ENCODE measurements around the gene SKIDA1.

Gene SKIDA1

DNA sequence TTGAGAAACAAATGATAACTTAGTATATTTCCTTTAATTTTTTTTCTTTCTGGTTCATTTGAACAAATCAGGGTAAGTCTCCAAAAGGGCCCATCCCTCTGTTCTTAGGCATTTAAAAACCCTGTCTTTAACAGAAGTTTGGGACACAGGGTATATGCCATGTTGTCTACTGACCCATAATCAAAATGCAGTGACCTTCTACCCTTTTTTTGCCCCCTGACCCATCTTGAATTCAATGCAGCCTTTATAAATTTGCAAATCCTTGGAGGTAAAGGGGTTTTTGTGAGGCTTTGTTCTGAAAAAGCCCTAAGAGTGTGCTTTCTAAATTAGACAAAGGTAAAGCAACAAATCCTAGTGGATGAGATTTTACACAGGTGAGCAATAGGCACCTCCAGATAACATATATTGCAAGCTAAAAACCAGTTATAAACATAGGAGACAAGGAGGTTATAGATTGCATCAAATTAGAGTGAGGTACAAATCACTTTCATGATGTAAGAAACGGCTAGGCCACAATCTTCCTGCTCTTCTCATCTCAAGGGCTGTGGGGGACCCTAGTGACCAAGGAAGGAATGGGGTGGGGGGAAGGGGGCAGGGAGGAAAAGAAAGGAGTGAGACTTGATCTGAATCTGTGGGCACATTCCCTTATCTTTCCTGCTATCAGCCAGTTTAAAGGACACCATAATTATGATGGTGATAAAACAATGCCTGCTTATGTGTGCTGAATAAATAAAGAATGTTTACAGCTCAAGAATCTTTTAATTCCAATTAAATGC lies 2.7 kb downstream of the SKIDA1 start:
- no peaks in the 10 kb centered on the region for H3K9me3 Mint-ChIP-seq
- H3K27me3 Mint-ChIP-seq (ENCODE audit: low read depth): no peaks in the 10 kb centered on the region
- H3K4me3 Mint-ChIP-seq: peak overlapping the region; percentile 77 to 88 (median 82)
- peak overlapping the region; percentile 99 for H3K27ac Mint-ChIP-seq
- H3K4me1 Mint-ChIP-seq: peaks cover 67% of the 10 kb centered on the region
- TF ChIP-seq, protein P1, sequence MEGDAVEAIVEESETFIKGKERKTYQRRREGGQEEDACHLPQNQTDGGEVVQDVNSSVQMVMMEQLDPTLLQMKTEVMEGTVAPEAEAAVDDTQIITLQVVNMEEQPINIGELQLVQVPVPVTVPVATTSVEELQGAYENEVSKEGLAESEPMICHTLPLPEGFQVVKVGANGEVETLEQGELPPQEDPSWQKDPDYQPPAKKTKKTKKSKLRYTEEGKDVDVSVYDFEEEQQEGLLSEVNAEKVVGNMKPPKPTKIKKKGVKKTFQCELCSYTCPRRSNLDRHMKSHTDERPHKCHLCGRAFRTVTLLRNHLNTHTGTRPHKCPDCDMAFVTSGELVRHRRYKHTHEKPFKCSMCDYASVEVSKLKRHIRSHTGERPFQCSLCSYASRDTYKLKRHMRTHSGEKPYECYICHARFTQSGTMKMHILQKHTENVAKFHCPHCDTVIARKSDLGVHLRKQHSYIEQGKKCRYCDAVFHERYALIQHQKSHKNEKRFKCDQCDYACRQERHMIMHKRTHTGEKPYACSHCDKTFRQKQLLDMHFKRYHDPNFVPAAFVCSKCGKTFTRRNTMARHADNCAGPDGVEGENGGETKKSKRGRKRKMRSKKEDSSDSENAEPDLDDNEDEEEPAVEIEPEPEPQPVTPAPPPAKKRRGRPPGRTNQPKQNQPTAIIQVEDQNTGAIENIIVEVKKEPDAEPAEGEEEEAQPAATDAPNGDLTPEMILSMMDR (IDR thresholded peaks at IDR 0.05; ENCODE audit: unreplicated experiment in 3 of 3): no peak
- no peaks in the 10 kb centered on the region for H3K36me3 Mint-ChIP-seq (ENCODE audit: low read depth)

DNA sequence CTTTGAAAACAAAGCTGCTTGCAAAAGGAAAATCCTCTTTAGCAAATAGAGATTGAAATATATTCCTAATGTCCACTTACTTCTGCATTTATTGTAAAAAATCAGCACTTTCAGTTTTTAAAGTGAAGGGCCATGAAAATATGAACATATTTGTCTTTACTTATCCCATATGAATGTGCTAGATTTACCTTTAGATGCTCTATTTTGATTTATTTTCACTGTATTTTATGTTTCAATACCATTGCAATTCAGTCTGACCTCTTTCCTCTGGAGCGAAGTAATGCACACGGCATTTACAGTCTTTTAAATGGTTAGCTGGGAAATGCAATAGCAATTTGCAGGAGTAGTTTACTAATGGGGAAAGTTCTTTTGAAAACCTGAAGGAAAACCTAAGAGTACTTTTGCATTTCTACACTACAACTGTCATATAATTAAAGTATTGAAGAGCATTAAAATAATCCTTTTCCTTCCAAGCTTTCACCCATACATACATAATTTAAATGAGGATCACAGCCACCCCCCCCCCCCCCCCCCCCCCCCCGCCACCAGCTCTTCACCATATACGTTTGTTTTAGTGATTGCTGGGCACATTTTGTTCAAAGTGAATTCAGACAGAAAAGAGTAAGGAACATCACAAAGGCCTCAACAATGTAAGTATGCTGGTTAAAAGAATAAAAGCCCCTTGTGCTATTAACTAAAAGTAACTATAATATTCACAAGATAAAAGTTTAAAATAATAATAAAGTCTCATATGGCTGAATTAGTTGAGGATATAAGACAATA lies 3.5 kb downstream of the SKIDA1 start:
- H3K27ac Mint-ChIP-seq: peak overlapping the region; percentile 96 to 99 (median 99)
- no peaks in the 10 kb centered on the region for H3K36me3 Mint-ChIP-seq (ENCODE audit: low read depth)
- TF ChIP-seq, protein P1 (IDR thresholded peaks at IDR 0.05; ENCODE audit: unreplicated experiment in 3 of 3): no peak
- no peaks in the 10 kb centered on the region for H3K27me3 Mint-ChIP-seq (ENCODE audit: low read depth)
- H3K4me1 Mint-ChIP-seq: peaks cover 62% of the 10 kb centered on the region
- no peaks in the 10 kb centered on the region for H3K9me3 Mint-ChIP-seq
- H3K4me3 Mint-ChIP-seq: peak overlapping the region; percentile 57 to 75 (median 58)

DNA sequence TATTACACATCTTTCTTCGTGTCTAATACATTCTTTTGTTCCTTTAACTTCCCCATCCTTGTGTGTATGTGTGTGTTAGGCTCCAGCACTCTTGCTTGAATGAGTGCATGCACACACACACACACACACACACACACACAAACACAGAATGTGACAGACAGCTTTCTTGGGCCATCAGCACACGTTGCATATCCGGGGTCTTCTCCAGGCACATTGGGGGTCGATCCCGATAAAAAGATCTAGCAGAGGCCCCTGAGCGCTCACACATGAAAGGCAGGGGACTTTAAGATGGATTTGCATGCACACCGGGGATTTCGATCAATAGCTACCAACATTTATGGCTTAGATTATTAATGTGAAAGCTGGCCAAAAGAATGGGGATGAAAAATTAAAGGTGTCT lies 4.5 kb downstream of the SKIDA1 start:
- Mint-ChIP-seq H3K36me3 (ENCODE audit: low read depth) (peaks cover 2% of the 10 kb centered on the region), H3K27ac (peak overlapping the region; percentile 96 to 99 (median 99)), H3K4me1 (peaks cover 62% of the 10 kb centered on the region), H3K9me3 (no peaks in the 10 kb centered on the region), H3K4me3 (peak overlapping the region; percentile 93 to 95 (median 94)), H3K27me3 (ENCODE audit: low read depth) (peaks cover 3% of the 10 kb centered on the region)
- TF ChIP-seq, protein P1 (IDR thresholded peaks at IDR 0.05; ENCODE audit: unreplicated experiment in 3 of 3): no peak

DNA sequence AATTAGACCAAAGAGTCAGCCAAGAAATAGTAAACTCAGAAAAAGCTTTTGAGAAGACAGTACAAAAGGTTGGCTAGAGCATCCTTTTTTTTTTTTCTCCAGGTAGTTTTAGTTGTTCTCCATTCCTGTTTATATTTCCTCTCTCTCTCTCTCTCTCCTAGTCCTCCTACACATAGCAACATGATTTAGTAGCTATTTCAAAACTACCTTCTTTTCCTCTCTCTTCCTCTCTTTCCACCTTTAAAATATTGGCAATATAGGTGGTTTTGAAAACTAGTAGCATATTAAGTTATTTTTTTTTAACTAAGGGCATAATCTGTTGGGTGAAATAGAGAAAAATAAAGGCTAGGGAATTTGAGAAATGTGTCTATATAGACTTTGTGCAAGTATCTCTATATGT lies 5.0 kb downstream of the SKIDA1 start:
- H3K4me3 Mint-ChIP-seq: peak overlapping the region; percentile 93 to 95 (median 94)
- H3K4me1 Mint-ChIP-seq: peaks cover 62% of the 10 kb centered on the region
- H3K27me3 Mint-ChIP-seq (ENCODE audit: low read depth): peaks cover 4% of the 10 kb centered on the region
- TF ChIP-seq, protein P1 (IDR thresholded peaks at IDR 0.05; ENCODE audit: unreplicated experiment in 3 of 3): no peak
- peaks cover 6% of the 10 kb centered on the region for H3K36me3 Mint-ChIP-seq (ENCODE audit: low read depth)
- H3K9me3 Mint-ChIP-seq: no peaks in the 10 kb centered on the region
- H3K27ac Mint-ChIP-seq: peak overlapping the region; percentile 96 to 99 (median 99)

DNA sequence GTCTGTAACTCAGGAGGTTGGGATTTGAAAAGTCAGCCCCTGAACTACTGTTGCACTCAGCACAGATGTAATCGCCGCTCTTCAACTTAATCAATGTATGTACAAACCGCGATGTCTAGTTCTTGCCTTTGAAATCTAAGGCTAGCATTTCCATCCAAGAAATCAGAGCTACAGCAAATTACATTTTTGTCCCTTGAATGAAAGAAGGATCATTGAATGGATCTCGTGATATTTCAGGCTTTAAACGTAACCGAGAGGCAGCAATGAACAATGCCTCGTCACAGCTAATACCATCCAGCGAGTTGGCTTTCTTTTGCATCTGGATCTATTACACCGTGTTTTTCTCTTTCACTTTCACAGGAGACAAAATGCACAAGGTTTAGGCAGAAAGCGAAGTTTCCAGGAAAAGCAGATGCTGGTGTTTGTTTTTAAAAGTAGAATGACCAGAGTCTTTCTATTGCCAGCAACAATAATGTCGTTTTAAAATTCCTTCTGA lies 5.5 kb downstream of the SKIDA1 start:
- H3K27me3 Mint-ChIP-seq (ENCODE audit: low read depth): peaks cover 4% of the 10 kb centered on the region

More for the DNA sequence above, 5.5 kb downstream of the SKIDA1 start:
- Mint-ChIP-seq H3K9me3 (no peaks in the 10 kb centered on the region), H3K4me1 (peaks cover 60% of the 10 kb centered on the region), H3K27ac (peak overlapping the region; percentile 96 to 99 (median 99)), H3K36me3 (ENCODE audit: low read depth) (peaks cover 11% of the 10 kb centered on the region), H3K4me3 (peak overlapping the region; percentile 93 to 95 (median 94))
- TF ChIP-seq, protein P1 (IDR thresholded peaks at IDR 0.05; ENCODE audit: unreplicated experiment in 3 of 3): no peak

Measured in nephron (organoid).